ENCODE measurements around the gene SLC49A4.
"Not testable (repeated sequence)": the region's sequence is repeated elsewhere in the genome, so short reads cannot be mapped to it uniquely, and the experiment has no call there.

Gene SLC49A4

GRCh38 chr3:122794779-122795673, at the start of gene SLC49A4:
TSS of gene SLC49A4 (plus strand) at chr3:122795069. CDS start at chr3:122795193, 124 bp downstream.
- peak; percentile 79 for DNase-seq (ENCODE audit: low spot score)

GRCh38 chr3:122745369-122746021, 49.4 kb upstream of the SLC49A4 start:
- DNase-seq (ENCODE audit: low spot score) = no peak

- DNase-seq (ENCODE audit: low spot score) = not testable (repeated sequence)
Measured at GRCh38 chr3:122747295-122747694, 47.6 kb upstream of the SLC49A4 start.

GRCh38 chr3:122748347-122748746, 46.5 kb upstream of the SLC49A4 start:
- DNase-seq (ENCODE audit: low spot score) = no peak

- peak; percentile 30 for DNase-seq (ENCODE audit: low spot score)
Measured at GRCh38 chr3:122754929-122755328, 39.9 kb upstream of the SLC49A4 start.

GRCh38 chr3:122755491-122755890, 39.4 kb upstream of the SLC49A4 start:
- DNase-seq (ENCODE audit: low spot score) = no peak

- no peak for DNase-seq (ENCODE audit: low spot score)
Measured at GRCh38 chr3:122758877-122759560, 35.9 kb upstream of the SLC49A4 start.

- DNase-seq (ENCODE audit: low spot score) = no peak
Measured at GRCh38 chr3:122760453-122761271, 34.2 kb upstream of the SLC49A4 start.

- no peak for DNase-seq (ENCODE audit: low spot score)
Measured at GRCh38 chr3:122766430-122766829, 28.4 kb upstream of the SLC49A4 start.

- DNase-seq (ENCODE audit: low spot score) = no peak
Measured at GRCh38 chr3:122767540-122768372, 27.1 kb upstream of the SLC49A4 start.

GRCh38 chr3:122770521-122771202, 24.2 kb upstream of the SLC49A4 start:
- no peak for DNase-seq (ENCODE audit: low spot score)

GRCh38 chr3:122772827-122773226, 22.0 kb upstream of the SLC49A4 start:
- DNase-seq (ENCODE audit: low spot score) = no peak

GRCh38 chr3:122773944-122774509, 20.8 kb upstream of the SLC49A4 start:
- DNase-seq (ENCODE audit: low spot score) = no peak

GRCh38 chr3:122774564-122774963, 20.3 kb upstream of the SLC49A4 start:
- no peak for DNase-seq (ENCODE audit: low spot score)

- no peak for DNase-seq (ENCODE audit: low spot score)
Measured at GRCh38 chr3:122776675-122777468, 18.0 kb upstream of the SLC49A4 start.

GRCh38 chr3:122777563-122777962, 17.3 kb upstream of the SLC49A4 start:
- DNase-seq (ENCODE audit: low spot score) = no peak

- no peak for DNase-seq (ENCODE audit: low spot score)
Measured at GRCh38 chr3:122782804-122783203, 12.1 kb upstream of the SLC49A4 start.

GRCh38 chr3:122784436-122784835, 10.4 kb upstream of the SLC49A4 start:
- no peak for DNase-seq (ENCODE audit: low spot score)

GRCh38 chr3:122785231-122785630, 9.6 kb upstream of the SLC49A4 start:
- no peak for DNase-seq (ENCODE audit: low spot score)
